Muscle layer of colon (tissue), 2 donors: ENCODE measurements around the gene S100A10.

Experiments
- H3K27ac ChIP-seq: one replicate; pipeline ENCODE4 v1.7.0; 2013; ENCODE audit warnings: low read depth, mild to moderate bottlenecking, low read length, moderate library complexity
- H3K27me3 ChIP-seq, 2 donors: one replicate each; pipeline ENCODE4 v1.7.0; 2013; ENCODE audit warnings: low read length in 2 of 2, mild to moderate bottlenecking in 2 of 2; ENCODE audit not compliant: insufficient read depth in 2 of 2, control insufficient read depth in 1 of 2
- H3K36me3 ChIP-seq: one replicate; pipeline ENCODE4 v1.7.0; 2013; ENCODE audit warnings: mild to moderate bottlenecking, low read length; ENCODE audit not compliant: insufficient read depth
- H3K4me1 ChIP-seq: one replicate; pipeline ENCODE4 v1.7.0; 2013; ENCODE audit warnings: mild to moderate bottlenecking, low read length; ENCODE audit not compliant: insufficient read depth
- H3K4me3 ChIP-seq, 2 donors: one replicate each; pipeline ENCODE4 v1.7.0; 2013; ENCODE audit warnings: low read length in 2 of 2, low read depth in 1 of 2, mild to moderate bottlenecking in 1 of 2, moderate library complexity in 1 of 2
- H3K9ac ChIP-seq: one replicate; pipeline ENCODE4 v1.7.0; 2013; ENCODE audit warnings: low read length
- H3K9me3 ChIP-seq: one replicate; pipeline ENCODE4 v1.7.0; 2013; ENCODE audit warnings: mild to moderate bottlenecking, low read length
- donor health status: abdominal sarcoma.
- donor health status: Adenocarcinoma of cecum.

Gene S100A10

GRCh38 chr1:151970626-151971025 lies 23.0 kb downstream of the S100A10 start:
- Histone ChIP-seq H3K9me3 (no peaks in the 10 kb centered on the region), H3K36me3 (no peaks in the 10 kb centered on the region), H3K27ac (no peak overlapping the region), H3K4me3 (no peak overlapping the region), H3K9ac (no peak overlapping the region), H3K4me1 (peaks cover 13% of the 10 kb centered on the region), H3K27me3 (no peaks in the 10 kb centered on the region)

DNA sequence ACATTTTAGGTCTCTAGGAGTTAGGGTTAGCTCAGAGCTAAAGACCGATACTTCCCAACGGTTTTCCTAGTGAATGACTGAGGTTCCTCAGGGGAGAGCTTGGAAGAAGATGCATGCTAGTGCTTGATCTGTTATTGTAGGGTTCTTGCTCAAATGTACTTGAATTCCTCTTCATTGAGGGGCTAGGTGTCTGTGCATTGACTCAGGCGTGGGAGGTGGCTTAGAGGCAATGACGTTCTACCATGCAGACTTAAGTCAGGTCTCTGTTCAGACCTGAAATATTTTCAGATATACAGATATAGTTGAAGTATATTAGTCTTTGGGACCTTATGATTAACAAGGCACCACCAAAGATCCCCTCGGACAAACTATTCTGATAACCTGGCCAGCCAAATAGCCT lies 23.5 kb downstream of the S100A10 start:
- Histone ChIP-seq H3K36me3 (no peaks in the 10 kb centered on the region), H3K9me3 (no peaks in the 10 kb centered on the region), H3K27me3 (no peaks in the 10 kb centered on the region), H3K27ac (no peak overlapping the region), H3K4me3 (no peak overlapping the region), H3K9ac (no peak overlapping the region), H3K4me1 (peaks cover 13% of the 10 kb centered on the region)

DNA sequence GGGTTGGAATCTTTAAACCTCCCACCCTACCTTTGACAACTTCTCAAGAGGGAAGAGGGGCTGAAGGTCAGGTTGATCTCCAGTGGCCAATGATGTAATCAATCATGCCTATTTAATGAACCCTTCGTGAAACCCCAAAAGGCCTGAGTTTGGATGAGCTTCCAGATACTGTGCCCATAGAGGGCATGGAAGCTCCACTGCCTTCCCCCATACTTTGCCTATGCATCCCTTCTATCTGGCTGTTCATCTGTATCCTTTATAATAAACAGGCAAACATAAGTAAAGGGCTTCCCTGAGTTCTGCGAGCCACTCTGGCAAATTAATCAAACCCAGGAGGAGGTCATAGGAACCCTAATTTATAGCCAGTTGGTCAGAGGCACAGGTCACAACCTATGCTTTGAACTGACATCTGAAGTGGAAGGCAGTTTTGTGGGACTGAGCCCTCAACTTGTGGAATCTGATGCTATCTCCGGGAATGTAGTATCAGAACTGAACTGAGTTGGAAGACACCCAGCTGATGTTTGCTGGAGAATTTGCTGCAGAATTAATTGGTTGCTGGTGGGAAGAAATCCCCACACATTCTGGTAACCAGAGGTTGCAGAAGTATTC lies 24.8 kb downstream of the S100A10 start:
- H3K4me3 ChIP-seq = no peak overlapping the region
- no peaks in the 10 kb centered on the region for H3K36me3 ChIP-seq
- H3K27me3 ChIP-seq = no peaks in the 10 kb centered on the region
- no peak overlapping the region for H3K9ac ChIP-seq
- H3K9me3 ChIP-seq = no peaks in the 10 kb centered on the region
- H3K27ac ChIP-seq = no peak overlapping the region
- peaks cover 13% of the 10 kb centered on the region for H3K4me1 ChIP-seq

DNA sequence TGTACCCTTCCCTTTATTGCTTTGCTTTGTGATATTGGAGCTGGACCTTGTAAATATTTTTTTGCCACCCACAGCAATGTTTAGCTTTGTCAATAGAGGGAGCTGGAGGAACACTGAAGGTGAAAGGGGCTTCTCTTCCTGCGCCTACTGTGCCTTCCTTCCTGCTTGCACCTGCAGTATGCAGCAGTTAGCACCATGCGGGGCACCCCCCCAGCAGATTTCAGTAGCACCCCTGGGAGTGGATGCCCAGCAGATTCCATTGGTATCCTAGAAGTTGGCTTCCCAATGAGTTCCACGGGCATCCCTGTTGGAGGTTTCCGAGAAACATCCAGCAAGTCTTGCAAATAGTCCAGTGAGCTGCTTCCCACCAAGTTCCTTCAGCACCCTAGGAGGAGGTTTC lies 25.6 kb downstream of the S100A10 start:
- Histone ChIP-seq H3K4me1 (peaks cover 8% of the 10 kb centered on the region), H3K36me3 (no peaks in the 10 kb centered on the region), H3K9ac (no peak overlapping the region), H3K4me3 (no peak overlapping the region), H3K27ac (no peak overlapping the region), H3K27me3 (no peaks in the 10 kb centered on the region), H3K9me3 (no peaks in the 10 kb centered on the region)

- Histone ChIP-seq H3K27ac (no peak overlapping the region), H3K36me3 (no peaks in the 10 kb centered on the region), H3K4me1 (no peaks in the 10 kb centered on the region), H3K27me3 (no peaks in the 10 kb centered on the region), H3K9me3 (no peaks in the 10 kb centered on the region), H3K9ac (no peak overlapping the region), H3K4me3 (no peak overlapping the region)
These were observed 26.6 kb downstream of the S100A10 start for GRCh38 chr1:151967091-151967490.

DNA sequence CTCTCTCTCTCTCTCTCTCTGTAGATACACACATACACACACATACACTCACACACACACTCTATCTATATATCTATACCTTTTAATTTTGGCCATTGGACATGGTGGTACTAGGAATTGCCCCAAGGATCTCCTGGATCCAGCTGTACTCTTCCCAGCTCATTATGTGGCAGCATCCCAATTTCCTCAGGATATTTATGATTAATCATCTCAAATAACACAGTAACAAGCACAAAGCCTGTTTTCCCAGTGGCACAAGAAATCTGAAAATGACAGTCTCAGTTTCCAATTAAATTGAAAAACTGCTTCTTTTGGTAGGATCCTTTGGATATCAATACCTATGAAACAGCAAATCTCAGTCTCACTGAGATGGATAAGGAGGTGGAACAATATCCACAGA lies 27.6 kb downstream of the S100A10 start:
- Histone ChIP-seq H3K9me3 (no peaks in the 10 kb centered on the region), H3K4me1 (no peaks in the 10 kb centered on the region), H3K4me3 (no peak overlapping the region), H3K36me3 (no peaks in the 10 kb centered on the region), H3K27ac (no peak overlapping the region), H3K9ac (no peak overlapping the region), H3K27me3 (no peaks in the 10 kb centered on the region)

- Histone ChIP-seq H3K4me1 (no peaks in the 10 kb centered on the region), H3K27ac (no peak overlapping the region), H3K4me3 (no peak overlapping the region), H3K36me3 (no peaks in the 10 kb centered on the region), H3K9me3 (no peaks in the 10 kb centered on the region), H3K27me3 (no peaks in the 10 kb centered on the region), H3K9ac (no peak overlapping the region)
These were observed 29.1 kb downstream of the S100A10 start for GRCh38 chr1:151964510-151964909.

GRCh38 chr1:151963288-151963687 lies 30.4 kb downstream of the S100A10 start:
- Histone ChIP-seq H3K4me1 (no peaks in the 10 kb centered on the region), H3K9me3 (no peaks in the 10 kb centered on the region), H3K27ac (no peak overlapping the region), H3K4me3 (no peak overlapping the region), H3K27me3 (no peaks in the 10 kb centered on the region), H3K36me3 (no peaks in the 10 kb centered on the region), H3K9ac (no peak overlapping the region)

GRCh38 chr1:151961833-151962232 lies 31.8 kb downstream of the S100A10 start:
- no peak overlapping the region for H3K4me3 ChIP-seq
- no peak overlapping the region for H3K27ac ChIP-seq
- H3K36me3 ChIP-seq = no peaks in the 10 kb centered on the region
- H3K4me1 ChIP-seq = no peaks in the 10 kb centered on the region
- H3K27me3 ChIP-seq = no peaks in the 10 kb centered on the region
- no peaks in the 10 kb centered on the region for H3K9me3 ChIP-seq
- H3K9ac ChIP-seq = no peak overlapping the region

GRCh38 chr1:151960780-151961513 lies 32.7 kb downstream of the S100A10 start:
- Histone ChIP-seq H3K9me3 (no peaks in the 10 kb centered on the region), H3K36me3 (no peaks in the 10 kb centered on the region), H3K4me3 (no peak overlapping the region), H3K4me1 (no peaks in the 10 kb centered on the region), H3K27me3 (no peaks in the 10 kb centered on the region), H3K27ac (no peak overlapping the region), H3K9ac (no peak overlapping the region)

DNA sequence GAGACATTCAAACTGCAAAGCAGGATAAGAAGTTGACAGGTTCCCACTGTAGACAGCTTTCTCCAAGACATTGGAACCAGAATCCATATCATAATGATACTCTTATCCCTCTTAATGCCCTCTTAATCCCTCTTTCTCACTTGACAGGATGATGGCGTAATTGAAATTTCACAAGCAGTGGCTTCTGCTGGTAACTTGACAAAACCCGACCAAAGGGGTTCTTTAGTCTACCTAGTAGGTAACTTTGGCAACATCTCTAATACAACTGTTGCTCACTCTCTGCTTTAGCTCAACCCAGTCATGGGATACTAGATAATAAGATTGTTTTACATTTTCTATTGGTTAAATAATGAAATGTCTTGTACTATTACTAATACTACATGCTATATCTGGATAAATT lies 34.7 kb downstream of the S100A10 start:
- H3K27ac ChIP-seq = no peak overlapping the region

GRCh38 chr1:151956957-151957497 lies 36.6 kb downstream of the S100A10 start:
- H3K4me3 ChIP-seq = no peak overlapping the region
- no peaks in the 10 kb centered on the region for H3K4me1 ChIP-seq
- no peaks in the 10 kb centered on the region for H3K36me3 ChIP-seq
- H3K9me3 ChIP-seq = no peaks in the 10 kb centered on the region
- no peak overlapping the region for H3K9ac ChIP-seq
- no peaks in the 10 kb centered on the region for H3K27me3 ChIP-seq
- no peak overlapping the region for H3K27ac ChIP-seq

More for the DNA sequence above, 34.7 kb downstream of the S100A10 start:
- no peak overlapping the region for H3K9ac ChIP-seq
- no peaks in the 10 kb centered on the region for H3K4me1 ChIP-seq
- H3K27me3 ChIP-seq = no peaks in the 10 kb centered on the region
- no peak overlapping the region for H3K4me3 ChIP-seq
- H3K36me3 ChIP-seq = no peaks in the 10 kb centered on the region
- H3K9me3 ChIP-seq = no peaks in the 10 kb centered on the region
